GM06990 (cell line): ENCODE data around the gene LDB2.

Experiments
- DNase-seq: peaks from one replicate; pipeline ENCODE4 v3.0.0-alpha.2; 2011; ENCODE audit not compliant: insufficient read length; ENCODE audit errors: extremely low read depth
- H3K27me3 ChIP-seq: replicated peaks from 2 replicates; pipeline ENCODE4 v1.6.0; 2011; ENCODE audit warnings: low read length; ENCODE audit not compliant: control insufficient read depth, insufficient read depth
- H3K36me3 ChIP-seq: 2 replicates; pipeline ENCODE4 v1.5.1; 2011; ENCODE audit warnings: low read length; ENCODE audit not compliant: control insufficient read depth, insufficient read depth
- H3K4me3 ChIP-seq: replicated peaks from 2 replicates; pipeline ENCODE4 v1.5.1; 2011; ENCODE audit warnings: low read depth, mild to moderate bottlenecking, control low read depth, low read length
- CTCF ChIP-seq: IDR thresholded peaks from 2 replicates; pipeline ENCODE4 v1.5.1; 2011; ENCODE audit warnings: low read length, control low read depth, mild to moderate bottlenecking, inconsistent platforms; ENCODE audit not compliant: insufficient read depth, poor library complexity, severe bottlenecking

The LDB2 gene

DNA sequence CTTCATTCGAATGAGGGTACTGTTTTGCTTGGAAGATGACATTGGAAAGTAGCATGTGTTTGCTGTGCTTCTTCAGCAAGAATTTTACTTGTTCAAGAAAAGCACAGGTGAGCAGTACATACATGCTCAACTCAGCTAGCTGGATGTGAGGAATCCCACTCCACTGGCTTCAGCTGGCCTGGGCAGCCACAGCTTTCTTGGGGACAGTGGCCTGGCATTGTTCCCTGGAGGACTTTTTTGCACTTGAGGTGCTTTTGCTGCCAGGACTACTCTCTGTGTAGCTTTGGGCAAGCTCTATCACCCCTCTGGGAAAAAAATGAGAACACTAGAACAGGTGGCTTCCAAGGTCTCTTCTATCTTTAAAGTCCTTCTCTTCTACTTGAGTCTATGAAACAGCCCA lies 184.3 kb downstream of the LDB2 start:
- Histone ChIP-seq H3K27me3 (no peaks in the 10 kb centered on the region), H3K36me3 (no peaks in the 10 kb centered on the region), H3K4me3 (no peak overlapping the region)
- DNase-seq, result no peak
- no peak for TF ChIP-seq CTCF

- TF ChIP-seq CTCF, result no peak
- no peak for DNase-seq
- H3K36me3 ChIP-seq, result no peaks in the 10 kb centered on the region
- H3K4me3 ChIP-seq, result no peak overlapping the region
- H3K27me3 ChIP-seq, result no peaks in the 10 kb centered on the region
Observed at GRCh38 chr4:16713696-16714095, 184.7 kb downstream of the LDB2 start.

- Histone ChIP-seq H3K4me3 (no peak overlapping the region), H3K36me3 (no peaks in the 10 kb centered on the region), H3K27me3 (no peaks in the 10 kb centered on the region)
- no peak for TF ChIP-seq CTCF
- DNase-seq, result no peak
Observed at GRCh38 chr4:16713271-16713670, 185.2 kb downstream of the LDB2 start.

- no peak for DNase-seq
- no peak for TF ChIP-seq CTCF
- H3K27me3 ChIP-seq, result no peaks in the 10 kb centered on the region
- no peaks in the 10 kb centered on the region for H3K36me3 ChIP-seq
- no peak overlapping the region for H3K4me3 ChIP-seq
Observed at GRCh38 chr4:16710198-16710597, 188.2 kb downstream of the LDB2 start.

- no peaks in the 10 kb centered on the region for H3K36me3 ChIP-seq
- TF ChIP-seq CTCF, result no peak
- no peak for DNase-seq
- H3K27me3 ChIP-seq, result no peaks in the 10 kb centered on the region
- H3K4me3 ChIP-seq, result no peak overlapping the region
Observed at GRCh38 chr4:16707874-16708273, 190.6 kb downstream of the LDB2 start.

- TF ChIP-seq CTCF, result no peak
- DNase-seq, result no peak
- Histone ChIP-seq H3K4me3 (no peak overlapping the region), H3K36me3 (no peaks in the 10 kb centered on the region), H3K27me3 (no peaks in the 10 kb centered on the region)
Observed at GRCh38 chr4:16706251-16706650, 192.2 kb downstream of the LDB2 start.
